DMS79 (cell line): Measurements from ENCODE around the gene CLDN5.

ENCODE experiments used
- DNase-seq: peaks from one replicate; lab custom pipeline; 2025; lab: John Stamatoyannopoulos, UW

Gene CLDN5

DNA sequence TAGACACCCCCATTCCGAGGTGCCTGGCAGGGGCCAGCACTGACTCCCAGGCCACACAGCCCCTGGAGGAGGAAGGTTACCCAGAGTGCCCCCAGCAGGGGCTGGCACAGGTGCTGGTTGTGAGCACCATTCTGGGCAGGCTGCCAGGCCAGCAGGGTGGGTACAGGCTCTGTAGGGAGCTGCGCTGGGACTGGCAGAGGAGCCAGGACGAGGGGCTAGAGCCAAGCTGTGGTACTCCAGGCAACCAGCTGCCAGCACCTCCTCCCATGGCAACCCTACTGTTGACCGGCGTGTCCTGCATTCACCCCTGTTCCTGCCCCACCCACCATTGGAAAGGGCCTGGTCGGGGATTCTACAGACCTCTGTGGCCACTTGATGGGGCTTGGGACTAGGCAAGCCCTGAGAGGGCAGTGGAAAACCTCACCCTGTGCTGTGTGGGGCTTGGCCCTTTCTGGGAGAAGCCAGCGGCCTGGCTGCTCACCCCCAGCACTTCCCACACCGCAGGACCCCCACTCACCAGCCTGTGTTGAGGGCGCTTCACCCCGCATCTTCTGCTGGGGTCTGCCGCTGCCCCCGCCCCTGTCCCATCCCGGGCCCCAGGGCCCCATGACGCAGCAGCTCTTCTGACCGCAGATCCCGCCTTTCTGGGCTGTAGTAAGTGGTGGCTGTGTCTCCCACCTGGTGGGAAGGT lies 1.9 kb downstream of the CLDN5 start:
- peak; percentile 52 for DNase-seq

DNA sequence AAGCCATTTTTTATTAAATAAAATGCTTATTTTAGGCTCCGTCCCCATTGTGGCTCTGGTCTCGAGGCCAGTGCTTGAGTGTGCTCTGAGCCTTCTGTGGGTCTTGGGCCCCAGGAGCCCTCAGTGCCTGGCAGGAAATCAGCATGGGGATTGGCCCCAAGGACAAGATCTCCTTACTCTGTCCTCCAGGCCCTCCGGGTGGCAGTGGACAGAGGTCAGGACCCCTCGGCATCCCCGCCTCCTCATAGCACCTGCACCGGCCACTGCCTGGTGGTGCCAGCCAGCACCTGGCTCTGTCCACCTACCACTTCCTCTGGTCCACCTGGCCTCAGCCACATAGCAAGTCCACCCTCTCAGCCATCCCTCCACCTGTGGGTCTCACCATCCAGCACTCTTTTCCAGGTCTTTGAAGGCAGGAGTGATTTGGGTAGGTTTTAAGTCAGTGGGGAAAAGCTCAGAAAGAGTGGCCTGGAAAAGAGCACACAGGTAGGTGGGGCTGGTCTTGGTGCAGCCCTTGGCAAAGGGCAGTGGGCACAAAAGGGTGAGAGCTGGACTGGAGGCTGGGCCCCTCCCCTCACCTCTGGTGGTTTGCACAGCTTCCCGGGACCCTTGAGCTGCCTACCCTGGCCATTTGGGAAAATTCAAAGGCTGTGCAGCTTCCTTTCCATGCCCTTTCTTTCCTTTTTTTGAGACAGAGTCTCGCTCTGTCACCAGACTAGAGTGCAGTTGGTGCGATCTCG lies 3.5 kb downstream of the CLDN5 start:
- no peak for DNase-seq

DNA sequence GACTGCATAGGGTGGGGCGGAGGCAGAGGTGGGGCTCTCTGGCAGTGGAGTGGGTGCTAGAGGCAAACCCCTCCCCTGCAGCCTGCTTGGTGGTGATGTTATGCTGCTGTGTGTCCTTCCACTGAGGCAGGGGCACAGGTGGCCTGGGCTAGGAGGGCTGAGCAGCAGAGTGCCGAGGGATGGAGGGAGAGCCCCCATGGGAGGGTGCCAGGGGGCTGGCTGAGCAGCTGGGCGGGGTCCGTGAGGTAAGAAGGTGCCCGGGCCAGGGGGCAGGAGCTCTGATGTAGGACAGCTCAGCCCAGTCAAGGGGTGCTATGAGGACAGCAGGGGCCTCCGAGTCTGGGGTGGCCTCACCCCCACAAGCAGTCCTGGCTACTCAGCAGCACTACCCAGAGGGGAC lies 4.2 kb downstream of the CLDN5 start:
- DNase-seq = no peak

DNA sequence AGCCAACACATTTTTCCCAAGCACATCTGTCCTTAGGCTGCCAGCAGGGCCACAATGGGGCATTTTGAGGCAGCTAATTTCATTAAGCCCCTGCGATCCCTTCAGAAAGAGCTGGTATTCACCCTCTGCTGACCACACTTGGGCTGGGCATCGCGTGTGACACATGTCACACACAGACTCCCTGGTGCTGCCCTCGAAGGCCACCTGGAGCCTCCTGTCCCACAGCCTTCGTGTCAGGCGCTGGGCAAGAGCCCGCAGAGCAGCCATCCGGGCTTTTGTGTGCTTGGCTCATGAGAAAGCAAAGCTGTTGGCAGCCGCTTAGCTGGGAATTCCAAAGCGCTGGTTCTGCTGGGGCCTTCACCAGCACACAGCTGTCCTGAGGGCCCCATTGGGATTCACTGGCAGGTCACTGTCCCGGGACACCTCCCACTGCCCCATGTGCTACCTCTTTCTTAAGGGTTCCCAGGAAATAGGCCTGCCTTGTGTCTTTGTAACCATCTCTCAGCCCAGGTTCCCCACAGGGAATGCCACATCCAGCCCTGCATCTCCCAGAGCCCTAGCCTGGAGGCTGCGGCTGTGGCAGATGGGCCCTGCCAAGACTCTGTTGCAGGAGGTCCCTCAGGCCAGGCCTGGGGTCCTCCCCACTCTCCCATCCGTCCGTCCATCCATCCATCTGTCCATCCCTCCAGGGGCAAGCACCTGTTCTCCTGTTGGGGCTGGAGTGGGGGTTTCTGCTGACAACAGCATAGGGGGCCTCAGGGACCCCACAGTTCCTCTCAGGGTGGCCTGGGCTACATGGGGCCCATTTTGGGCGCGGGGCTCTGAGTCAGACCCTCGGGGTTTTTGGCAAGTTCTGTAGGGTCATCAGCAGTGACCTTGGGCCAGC lies 4.9 kb downstream of the CLDN5 start:
- DNase-seq = no peak

DNA sequence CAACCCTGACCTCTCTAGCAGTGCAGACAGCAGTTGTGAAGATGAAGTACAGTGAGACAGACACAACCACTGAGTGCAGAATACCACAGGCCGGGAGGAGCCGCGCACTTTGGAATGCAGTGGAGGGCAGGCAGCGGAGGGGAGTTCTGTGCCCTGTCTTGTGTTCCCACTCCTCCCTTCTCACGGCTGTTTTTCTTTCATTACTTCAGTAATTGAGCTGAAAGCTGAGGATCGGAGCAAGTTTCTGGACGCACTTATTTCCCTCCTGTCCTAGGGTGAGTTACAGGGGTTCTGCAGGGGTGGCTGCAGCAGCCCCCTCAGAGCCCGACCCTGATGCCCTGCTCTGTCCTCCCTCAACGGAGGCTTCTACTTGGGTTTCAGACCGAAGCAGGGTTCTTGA lies 5.6 kb downstream of the CLDN5 start:
- DNase-seq = no peak

DNA sequence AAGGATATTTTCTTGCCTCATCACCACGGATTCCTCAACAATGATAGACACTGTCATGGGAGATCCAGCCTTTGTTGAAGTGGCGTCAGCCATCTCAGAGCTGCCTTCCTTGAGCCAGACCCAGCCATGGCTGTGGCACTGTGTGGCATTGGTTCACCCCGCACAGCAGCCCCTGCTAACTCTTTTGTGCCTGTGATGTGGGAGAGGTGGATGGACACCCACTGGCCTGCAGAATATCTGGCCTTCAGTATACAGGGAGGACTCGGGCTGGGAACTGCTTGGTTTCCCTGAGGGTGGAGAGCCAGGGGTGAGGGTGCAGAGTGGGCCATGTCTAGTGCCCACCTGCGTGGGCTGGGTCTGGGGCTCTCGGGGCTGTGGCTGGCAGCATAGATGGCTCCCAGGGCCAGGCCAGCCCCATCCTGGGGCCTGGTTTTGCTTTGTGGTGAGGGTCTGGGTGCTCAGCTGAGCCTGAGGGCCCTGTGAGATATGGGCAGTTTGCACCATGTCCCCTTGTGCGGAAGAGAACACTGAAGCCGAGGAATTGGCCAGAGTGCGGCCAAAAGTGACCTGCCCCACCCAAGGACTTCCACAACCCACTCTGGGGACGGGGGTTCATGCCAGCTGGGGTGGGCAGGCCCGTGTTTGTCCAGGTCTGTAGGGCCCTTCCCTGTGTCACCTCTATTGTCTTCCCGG lies 6.1 kb downstream of the CLDN5 start:
- no peak for DNase-seq

DNA sequence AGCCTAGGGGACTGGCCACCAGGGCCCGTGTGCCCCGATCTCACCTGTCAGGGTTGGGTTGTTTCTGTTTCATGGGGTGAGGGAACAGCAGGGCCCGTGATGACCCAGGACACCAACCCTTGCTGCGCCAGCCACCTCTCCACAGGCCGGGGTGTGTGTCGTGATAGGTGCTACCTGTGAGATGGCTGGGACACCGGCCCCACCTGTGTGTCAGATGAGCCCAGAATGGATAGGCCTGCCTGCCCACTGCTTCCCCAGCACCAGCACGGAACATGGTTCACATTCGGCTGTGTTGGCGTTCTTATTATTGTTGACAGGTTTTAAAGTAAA lies 7.1 kb downstream of the CLDN5 start:
- DNase-seq = no peak

DNA sequence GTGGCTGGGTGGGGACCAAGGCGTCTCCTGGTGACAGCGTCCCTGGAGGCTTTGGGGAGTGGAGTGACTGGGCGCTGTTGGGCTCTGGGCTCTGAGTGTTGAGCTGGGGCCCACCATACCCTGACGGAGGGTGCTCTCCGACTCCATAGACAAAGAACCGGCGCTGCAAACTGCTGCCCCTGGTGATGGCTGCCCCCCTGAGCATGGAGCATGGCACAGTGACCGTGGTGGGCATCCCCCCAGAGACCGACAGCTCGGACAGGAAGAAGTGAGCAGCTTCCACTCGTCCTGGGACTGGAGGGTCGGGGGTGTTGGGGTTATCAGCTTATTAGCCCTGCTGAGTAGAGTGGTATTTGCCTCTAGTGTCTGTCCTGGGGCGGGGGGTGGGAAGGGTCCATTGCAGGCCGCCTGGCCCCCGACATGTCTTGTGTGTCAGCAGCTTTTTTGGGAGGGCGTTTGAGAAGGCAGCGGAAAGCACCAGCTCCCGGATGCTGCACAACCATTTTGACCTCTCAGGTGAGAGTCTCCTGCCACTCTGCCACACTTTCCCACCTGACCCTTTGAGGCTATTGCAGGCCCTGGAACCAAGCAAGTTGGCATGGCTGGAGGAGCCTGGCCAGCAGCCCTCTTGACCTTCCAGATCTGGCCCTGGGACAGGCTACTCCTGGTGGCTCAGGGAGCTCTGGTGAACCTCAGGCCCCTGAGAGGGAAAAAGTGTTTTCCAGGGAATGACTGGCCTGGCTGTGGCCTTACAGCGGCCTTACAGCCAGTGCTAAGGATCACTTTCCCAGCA lies 7.6 kb downstream of the CLDN5 start:
- DNase-seq = no peak

DNA sequence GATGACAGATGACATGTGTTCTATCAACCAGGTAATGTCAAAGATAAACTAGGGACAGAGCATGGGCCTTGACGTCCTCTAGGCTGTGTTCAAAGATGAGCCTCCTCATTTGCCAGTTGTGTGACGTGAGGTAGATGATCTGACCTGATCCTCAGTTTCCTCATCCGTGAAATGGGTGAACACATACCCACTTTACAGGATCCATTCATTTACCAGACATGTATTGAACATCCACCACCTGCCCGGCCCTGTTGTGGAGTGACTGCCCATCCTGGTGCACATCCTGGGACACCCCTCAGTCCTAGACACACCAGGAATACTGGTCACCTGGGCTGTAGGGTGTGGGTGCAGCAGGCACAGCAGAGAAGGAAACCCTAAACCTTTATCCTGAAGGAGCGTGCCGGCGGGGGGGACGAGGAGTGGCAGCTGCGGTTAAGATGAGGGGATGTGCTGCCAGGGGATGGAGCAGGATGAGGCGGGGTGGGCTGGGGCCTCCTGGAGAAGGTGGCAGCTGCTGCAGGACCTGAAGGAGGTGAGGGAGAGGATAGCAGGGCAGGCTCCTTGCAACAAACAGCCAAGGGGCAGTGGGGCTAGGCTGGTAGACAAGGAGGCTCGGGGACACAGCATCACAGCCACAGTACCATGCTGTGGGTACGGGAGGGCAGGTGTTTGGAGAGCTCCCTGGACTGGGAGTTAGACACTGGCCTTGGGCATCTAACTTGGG lies 8.4 kb downstream of the CLDN5 start:
- no peak for DNase-seq

DNA sequence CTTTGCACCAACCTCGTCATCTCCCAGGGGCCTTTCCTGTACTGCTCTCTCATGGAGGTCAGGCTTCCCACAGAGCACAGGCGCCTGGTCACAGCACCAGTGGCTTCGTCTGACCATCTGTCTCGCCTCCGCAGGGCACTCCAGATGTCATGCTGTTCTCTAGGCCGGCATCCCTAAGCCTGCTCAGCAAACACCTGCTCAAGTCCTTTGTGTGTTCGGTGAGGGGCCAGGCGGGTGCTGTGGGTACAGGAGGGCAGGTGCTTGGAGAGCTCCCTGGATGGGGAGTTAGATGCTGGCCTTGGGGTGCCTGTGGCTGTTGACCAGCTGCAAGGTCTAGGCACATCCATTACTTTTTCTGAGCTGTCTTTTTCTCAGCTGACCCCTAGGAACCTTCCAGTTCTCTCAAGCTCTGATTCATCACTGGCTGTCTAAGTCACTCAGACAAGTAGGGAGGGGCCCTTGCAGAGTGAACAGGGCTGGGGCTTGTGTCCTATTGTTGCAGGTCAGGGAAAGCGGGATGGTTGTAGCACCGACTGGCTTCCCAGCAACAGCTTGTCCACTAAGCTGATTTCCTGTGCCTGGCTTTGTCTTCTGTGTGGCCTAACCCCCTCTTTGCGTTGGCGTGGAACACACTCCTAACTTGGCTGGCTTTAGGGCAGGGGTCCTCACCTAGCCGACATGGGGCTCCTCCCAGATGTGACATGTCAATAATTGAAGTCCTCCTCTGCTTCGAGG lies 9.2 kb downstream of the CLDN5 start:
- no peak for DNase-seq

DNA sequence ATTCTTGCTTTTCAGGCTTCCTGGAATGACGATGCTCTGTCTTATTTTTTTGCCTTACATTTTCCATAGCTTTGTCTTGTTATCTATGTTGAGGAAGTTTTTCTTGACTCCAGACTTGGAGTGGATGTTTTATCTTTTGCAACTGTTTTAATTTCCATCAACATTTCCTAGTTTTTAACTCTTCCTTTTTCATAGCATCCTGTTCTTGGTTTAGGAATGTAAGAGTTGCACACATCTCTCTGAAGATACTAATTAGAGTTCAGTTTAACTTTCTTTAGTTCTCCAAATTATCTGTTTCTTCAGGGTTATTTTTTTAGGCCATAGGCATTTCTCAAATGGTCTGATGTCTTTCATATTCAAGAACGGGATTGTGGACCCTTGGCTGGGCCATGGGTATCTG lies 10.4 kb downstream of the CLDN5 start:
- DNase-seq = no peak

DNA sequence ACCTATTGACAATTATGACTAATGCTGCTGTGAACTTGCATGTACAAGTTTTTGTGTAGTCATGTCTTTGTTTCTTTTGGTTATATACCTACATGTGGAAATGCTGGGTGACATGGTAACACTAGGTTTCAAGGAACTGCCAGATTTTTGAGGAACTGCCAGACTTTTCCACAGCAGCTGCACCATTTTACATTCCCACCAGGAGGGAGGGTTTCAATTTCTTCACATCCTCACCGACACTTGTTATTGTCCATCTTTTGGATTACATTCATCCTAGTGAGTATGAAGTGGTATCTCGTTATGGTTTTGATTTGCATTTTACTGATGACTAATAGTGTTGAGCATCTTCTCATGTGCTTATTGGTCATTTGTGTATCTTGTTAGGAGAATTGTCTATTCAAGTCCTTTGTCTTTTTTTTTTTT lies 13.3 kb downstream of the CLDN5 start:
- DNase-seq = no peak

DNA sequence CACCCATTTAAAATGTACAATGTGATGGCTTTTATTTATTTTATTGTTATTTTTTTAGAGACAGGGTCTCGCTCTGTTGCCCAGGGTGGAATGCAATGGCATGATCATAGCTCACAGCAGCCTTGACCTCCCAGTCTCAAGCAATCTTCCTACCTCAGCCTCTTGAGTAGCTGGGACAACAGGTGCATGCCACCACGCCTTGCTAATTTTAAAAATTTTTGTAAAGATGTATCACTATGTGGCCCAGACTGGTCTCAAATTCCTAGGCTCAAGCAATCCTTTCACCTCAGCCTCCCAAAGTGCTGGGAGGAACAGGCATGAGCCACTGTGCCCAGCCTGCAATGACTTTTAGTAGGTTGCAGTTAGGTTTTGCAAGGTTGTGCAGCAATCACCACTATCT lies 14.3 kb downstream of the CLDN5 start:
- DNase-seq = no peak

DNA sequence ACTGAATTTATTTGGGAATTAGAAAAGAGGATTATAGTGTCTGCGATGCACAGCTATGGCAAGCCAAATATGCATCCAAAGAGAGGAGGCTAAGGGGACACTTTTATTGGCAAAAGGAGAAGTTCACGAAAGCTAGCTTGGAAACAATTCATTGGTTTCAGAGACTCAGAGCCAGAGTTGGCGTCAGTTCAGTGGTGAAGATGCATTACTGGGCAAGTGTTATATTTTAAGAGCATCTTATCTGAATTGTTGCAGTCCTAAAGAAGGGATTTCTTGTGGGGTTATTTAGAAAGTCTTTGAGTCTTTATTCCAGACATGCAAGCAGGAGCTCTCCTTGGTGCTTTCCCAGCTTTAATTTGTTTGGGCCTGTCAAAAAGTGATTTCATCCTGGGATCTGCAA lies 15.0 kb downstream of the CLDN5 start:
- no peak for DNase-seq

DNA sequence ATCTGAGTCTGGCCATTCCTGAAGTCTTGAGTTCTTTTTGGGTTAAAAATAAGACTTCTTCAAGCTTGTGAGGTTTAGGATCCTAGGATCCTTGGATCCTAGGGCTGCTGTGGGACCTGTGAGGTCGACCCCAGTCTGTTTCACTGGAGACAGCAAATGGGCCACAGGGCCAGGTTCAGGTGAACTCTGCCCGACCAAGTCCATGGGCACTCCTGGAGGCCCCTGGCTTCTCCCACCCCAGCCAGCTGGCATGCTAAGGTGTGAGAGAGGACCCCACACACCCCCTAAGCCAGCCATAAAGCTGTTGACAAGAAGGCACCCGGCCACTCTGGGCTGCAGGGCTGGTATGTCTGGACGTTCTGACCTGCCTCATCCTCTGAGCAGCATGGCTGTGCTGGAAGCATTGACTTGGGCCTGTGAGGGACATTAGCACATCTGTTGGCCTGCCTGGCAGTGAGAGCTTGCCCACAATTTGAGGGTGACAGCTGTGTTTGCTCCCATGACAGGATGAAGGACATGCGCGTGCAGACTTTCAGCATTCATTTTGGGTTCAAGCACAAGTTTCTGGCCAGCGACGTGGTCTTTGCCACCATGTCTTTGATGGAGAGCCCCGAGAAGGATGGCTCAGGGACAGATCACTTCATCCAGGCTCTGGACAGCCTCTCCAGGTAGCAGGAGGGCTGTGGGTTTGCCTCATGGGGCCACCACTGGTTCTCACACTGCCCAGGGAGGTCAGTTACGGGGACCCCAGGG lies 16.0 kb downstream of the CLDN5 start:
- no peak for DNase-seq

DNA sequence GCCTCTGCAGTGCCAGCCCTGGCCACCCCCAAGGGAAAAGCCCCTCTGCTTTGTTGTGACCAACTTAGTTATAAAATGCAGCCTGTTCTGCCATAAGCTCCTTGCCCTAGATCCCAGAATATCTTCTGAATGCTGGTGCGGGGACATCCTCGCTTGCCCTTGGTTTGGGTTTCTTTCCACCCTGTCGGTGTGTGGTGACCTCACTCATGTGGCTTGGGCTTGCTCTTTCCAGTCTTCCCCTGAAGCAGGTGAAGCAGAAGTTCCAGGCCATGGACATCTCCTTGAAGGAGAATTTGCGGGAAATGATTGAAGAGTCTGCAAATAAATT lies 16.7 kb downstream of the CLDN5 start:
- DNase-seq = no peak

DNA sequence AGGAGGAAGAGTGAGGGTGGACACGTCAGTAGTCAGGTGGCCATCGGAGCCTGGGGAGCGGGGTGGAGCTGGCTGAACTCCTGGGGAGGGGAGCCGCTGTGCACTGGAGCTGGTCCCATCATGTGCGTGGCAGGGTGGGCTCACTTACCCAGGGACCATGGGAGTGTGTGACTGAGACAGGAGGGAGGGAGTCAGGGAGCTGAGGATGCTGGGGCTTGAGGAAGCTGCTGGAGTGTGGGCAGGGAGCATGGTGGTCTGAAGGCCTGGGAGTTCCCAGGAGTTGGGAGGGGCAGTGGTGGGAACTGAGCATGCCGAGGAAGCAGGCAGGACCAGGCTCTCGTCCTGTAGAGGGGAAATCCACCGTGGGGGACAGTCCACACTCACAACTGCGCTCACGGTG lies 18.0 kb downstream of the CLDN5 start:
- no peak for DNase-seq

DNA sequence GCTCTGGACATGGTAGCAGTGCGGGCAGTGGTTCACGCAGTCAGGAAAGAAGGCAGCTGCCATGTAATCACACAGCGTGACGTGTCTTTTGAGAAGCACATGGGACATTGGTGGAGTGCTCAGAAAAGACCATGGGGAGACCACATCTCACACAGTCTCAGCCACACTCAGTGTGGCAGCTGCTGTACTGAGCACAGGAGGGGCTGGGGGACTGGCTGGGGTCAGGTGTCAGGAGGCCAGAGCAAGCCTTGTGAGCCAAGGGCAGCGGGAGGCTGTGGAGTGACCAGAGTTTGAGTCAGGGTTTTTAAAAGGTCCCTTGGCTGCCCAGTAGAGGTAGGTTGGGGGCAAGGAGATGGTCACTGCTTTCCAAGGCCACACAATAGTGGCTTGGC lies 18.5 kb downstream of the CLDN5 start:
- DNase-seq = no peak

DNA sequence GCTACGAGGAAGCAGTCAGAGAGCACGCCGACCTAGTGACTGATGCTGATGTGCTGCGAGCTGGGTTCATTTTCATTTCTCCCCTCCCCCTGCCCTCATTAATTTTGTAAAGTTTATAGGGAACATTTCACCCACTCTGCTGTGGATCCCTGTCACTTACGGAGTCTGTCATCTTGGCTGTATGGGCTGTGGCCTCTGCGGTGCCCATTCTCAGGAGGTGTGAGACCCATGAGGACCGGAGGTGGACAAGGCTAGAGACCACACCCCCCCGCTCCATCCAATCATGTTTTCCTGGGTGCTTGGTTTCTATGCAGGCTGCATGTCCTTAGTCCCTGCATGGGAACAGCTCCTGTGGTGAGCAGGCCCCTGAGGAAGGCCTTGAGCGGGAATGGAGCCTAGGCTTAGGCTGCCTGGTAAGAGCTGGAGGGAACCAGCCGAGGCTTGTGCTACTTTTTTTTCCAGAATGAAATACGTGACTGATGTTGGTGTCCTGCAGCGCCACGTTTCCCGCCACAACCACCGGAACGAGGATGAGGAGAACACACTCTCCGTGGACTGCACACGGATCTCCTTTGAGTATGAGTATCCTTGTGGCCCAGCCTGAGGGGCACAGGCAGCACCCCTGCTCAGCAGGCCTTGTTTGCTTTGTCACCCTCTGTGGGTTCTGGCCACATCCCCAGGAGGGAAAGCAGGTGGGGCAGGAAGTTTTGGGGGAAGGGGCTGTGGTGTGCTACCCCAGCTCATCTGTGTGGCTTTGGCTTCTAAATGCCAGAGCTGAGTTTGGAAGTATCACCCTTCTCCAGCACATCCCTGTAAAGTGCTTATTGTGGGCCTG lies 19.1 kb downstream of the CLDN5 start:
- no peak for DNase-seq
